GM12864 (cell line): ENCODE results near the gene POU6F1.

Experiments
- DNase-seq: peaks from one replicate; pipeline ENCODE4 v3.0.0-alpha.2; 2011; ENCODE audit warnings: low read depth
- H3K4me3 ChIP-seq: 2 replicates; pipeline ENCODE4 v1.5.1; 2011; ENCODE audit warnings: mild to moderate bottlenecking, low read depth, low read length, control low read depth
- CTCF ChIP-seq: IDR thresholded peaks from 2 replicates; pipeline ENCODE4 v1.5.1; 2011; ENCODE audit warnings: low read depth, mild to moderate bottlenecking, moderate library complexity, low read length, control low read depth, inconsistent platforms; ENCODE audit errors: missing control alignments

POU6F1 gene

GRCh38 chr12:51150777-51151176 lies 67.1 kb downstream of the POU6F1 start:
- no peak for TF ChIP-seq CTCF
- no peak for DNase-seq
- H3K4me3 ChIP-seq = no peak overlapping the region

DNA sequence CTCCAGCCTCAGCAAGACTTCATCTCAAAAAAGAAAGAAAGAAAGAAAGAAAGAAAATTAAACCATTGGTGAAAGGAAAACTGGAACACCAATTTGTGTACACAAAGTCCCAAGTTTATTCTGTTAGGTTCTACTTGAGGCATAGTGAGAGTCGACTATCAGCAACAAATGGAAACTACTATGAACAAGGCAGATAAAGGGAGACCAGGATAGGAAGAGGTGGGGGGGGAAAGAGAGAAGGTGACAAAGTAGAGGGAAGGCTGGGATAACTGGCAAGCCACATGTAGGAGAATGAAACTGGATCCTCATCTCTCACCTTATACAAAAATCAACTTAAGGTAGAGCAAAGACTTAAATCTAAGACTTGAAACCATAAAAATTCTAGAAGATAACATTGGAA lies 70.6 kb downstream of the POU6F1 start:
- TF ChIP-seq CTCF = no peak
- H3K4me3 ChIP-seq = no peak overlapping the region
- no peak for DNase-seq

DNA sequence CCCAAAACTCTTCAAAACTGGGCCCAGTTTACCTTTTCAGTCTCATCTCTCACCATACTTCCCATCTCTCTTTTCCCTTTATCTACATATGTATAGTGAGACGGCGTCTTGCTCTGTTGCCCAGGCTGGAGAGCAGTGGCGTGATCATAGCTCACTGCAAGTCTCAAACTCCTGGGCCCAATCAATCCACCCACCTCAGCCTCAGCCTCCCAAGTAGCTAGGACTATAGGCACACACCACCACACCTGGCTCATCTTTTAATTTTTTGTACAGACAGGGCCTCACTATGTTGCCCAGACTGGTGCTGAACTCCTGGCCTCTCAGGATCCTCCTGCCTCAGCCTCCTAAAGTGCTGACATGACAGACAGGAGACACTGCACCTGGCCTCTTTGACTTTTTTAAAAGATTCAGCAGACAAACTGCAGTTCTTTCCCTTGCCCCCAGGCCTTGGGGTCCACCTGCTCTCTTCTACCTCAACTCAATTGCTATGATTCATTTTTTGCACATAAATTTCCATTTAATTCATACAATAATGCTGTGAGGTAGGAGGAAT lies 78.5 kb downstream of the POU6F1 start:
- TF ChIP-seq CTCF = no peak
- H3K4me3 ChIP-seq = no peak overlapping the region
- no peak for DNase-seq
